HG03575 (cell line): Measurements from ENCODE around the gene CAMSAP2.
"Not testable (repeated sequence)": the region's sequence is repeated elsewhere in the genome, so short reads cannot be mapped to it uniquely, and the experiment has no call there.

ENCODE experiments used
- ATAC-seq: cut with Tn5 transposase; IDR thresholded peaks from one replicate; pipeline ENCODE4 v1.9.1; 2021; ENCODE audit not compliant: unreplicated experiment, insufficient number of reproducible peaks, low FRiP score; ENCODE audit errors: extremely low read depth

The CAMSAP2 gene

DNA sequence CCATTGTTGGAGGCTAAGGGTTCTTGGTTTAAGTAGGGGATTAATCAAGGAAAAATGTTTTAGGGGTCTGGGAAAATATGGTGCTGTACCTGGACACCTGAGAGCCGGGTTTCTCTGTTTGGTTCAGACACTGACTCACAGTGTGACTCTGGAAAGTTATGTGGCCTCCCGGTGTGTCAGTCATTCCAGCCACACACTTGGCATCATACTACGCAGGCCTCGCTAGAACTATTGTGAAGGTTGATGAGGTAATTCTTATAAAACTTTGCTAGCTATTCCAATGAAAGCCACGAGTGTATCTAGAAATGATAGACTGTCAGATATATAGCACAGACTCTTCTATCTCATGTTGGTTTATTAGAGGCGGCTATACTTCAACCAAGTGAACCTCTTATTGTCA lies 4.8 kb upstream of the CAMSAP2 start:
- no peak for ATAC-seq

GRCh38 chr1:200737647-200738291 lies 924 bp upstream of the CAMSAP2 start:
- no peak for ATAC-seq

- ATAC-seq: no peak
Measured at GRCh38 chr1:200738949-200739651, 407 bp downstream of the CAMSAP2 start.

DNA sequence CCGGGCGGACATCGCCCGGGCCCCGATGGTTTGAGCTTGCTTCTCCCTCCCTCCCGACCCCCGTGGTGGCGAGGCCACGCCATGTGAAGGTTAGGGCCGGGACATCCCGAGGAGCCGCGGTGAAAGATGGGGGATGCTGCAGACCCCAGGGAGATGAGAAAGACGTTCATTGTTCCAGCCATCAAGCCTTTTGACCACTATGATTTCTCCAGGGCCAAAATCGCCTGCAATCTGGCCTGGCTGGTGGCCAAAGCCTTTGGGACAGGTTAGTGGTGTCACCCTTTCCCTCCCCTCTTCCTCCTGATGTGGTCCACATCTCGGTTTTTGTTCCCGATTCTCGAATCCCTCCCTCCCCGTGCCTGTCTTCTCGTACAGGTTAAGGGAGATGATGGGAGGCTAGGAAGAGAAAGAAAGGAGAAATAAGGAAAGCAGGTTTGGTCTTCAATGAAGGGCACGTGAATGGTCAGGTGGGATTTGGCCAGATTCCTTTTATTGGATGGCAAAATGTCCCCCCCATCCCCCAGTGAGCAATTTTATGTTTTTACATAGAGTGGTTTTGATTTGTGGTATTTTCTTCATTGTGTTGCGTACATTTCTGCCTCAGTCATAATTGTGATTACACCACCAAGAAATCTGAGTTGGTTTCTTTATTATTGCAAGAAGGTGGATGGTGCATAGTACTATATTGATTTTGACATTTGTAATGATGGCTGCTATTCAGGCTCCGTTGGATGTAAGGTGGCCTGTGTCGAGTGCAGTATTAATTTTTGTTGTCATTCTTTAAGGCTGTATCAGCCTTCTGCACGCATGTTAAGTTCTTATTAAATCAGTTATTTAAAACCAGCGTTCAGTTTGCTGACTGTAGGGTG lies 1.2 kb downstream of the CAMSAP2 start:
- no peak for ATAC-seq

DNA sequence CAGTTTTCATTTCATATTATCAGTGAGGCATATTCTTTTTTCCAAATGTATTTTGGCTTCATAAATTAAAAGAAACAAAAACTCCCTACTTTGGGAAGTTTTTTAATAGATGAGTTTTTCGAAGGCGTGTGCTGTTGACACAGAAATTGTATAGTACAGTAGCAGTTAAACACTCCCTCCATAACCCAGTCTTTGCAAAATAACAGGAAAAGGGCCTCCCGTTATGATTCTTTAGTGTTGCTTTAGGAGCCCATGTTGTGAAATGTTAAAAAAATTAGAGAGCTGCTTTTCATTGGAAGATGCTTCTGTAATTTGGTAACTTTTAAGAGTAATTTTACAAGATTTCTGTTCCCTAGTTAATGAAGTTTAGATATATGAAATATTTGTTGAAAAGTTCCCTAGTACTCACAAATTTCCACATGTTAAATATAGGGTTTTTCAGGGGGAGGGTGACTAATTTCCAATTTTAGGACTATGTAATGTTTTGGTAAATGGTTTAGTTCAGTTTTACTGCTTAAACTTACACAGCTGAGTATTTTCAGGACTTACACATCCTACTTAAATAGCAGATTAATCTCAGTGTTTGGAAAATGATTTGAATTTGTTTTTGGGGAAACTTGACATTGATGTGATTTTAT lies 2.0 kb downstream of the CAMSAP2 start:
- no peak for ATAC-seq

DNA sequence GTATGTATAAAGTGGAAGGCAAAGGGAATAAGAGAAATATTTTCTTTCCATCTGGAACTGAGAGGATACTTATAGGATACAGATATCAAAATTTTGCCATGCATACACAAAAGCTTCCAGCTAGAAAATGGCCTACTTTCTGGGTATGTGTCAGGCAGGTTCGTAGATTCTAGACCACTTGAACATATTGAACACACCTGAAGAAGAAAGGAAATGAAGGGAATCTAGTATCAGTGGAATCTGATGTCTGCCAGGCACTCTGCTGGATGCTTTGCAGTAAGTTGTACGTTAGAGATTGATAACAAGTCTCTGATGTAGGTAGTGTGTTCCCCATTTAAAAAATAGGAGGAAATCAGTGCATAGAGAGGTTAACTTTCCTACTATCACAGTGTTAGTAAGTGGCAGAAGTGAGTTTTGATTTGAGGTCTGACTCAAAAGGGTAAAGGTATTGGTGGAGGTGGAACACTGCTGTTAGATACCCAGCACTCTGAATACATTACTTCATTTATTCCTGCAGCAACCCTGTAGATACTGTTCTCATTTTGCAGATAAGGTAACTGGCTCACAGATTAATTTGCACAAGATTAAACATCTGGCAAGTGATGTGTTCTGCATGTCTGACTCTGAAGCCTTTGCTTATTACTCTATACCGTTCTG lies 3.0 kb downstream of the CAMSAP2 start:
- ATAC-seq: no peak

GRCh38 chr1:200744143-200744542 lies 5.5 kb downstream of the CAMSAP2 start:
- ATAC-seq: no peak

DNA sequence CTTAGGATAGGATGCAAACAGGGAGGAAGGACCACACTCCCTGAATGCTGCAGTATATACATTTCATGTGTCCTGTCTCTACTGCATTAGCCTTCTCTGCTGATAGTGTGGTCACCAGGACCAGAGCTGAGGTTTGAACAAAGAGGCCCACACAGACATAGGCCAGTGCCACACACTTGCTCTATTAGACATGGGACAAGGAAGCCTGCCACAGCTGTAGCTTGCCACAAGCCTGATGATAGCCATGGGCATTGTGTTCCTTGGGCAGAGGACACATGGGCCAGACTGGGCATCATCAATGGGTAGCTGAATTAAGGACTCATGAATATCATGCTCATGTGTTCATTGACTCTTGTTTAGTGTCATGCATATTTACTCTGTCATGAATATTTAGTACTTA lies 10.4 kb downstream of the CAMSAP2 start:
- ATAC-seq: no peak

- ATAC-seq: not testable (repeated sequence)
Measured at GRCh38 chr1:200750749-200751148, 12.1 kb downstream of the CAMSAP2 start.

DNA sequence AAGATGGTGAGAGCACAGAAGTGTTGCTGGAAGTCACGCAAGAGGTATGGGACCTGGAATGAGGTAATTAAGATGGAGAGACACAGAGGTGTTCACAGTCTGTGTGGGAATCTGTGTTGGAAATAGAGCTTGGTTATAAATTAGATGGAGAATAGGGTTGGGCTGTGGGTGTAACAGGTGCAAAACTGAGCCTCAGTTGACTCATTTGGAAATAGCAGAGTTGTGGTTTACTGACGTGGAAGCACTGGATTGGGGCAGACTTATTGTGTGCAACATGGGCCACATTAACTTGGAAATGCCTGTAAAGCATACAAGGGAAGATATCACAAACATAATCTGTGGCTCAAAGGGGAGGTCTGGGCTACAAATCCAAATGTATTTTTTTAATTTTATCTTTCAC lies 13.0 kb downstream of the CAMSAP2 start:
- ATAC-seq: no peak

DNA sequence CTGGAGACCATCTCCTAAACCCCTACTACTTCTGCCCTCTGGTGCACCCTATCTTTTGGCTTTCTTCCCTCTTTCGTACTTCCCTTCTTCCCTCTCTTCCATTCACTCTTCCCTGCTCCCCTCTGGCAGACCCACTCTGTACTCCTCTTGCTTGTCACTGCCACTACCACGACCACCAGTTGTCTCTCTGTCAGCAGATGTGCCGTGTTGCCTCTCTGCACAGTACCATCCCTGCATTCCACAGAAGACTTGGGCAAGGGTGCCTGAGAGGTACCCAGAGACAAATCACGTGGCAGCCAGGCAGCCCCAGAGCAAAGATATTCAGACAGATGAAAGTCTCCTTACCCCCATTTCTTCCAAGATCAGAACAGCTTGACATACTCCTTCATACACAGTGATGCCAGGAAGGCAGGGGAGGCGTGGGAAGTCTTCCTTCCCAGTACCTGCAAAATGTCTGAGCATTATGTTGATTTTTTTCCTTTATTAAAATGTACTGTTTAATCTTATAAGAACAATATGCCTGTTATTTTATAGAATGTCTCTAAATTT lies 15.0 kb downstream of the CAMSAP2 start:
- no peak for ATAC-seq

DNA sequence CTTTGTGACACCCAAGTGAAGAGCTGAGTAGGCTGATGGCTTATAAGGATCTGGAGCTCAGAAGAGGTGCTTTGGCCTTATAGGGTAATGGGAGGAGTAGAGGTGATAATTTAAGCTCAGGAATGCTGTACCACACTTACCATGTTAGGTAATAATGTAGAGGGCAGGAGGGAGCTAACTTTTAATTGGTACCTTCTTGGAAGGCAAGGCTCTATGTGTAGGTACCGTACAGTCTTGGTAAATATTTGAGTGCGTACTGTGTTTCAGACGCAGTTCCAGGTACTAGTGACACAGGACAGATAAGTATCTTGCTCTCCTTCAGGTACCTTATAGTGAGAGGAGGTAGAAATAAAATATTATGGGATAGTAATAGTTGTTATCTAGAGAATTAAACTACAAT lies 16.8 kb downstream of the CAMSAP2 start:
- ATAC-seq: no peak

GRCh38 chr1:200762089-200762488 lies 23.4 kb downstream of the CAMSAP2 start:
- no peak for ATAC-seq

GRCh38 chr1:200767321-200767720 lies 28.6 kb downstream of the CAMSAP2 start:
- no peak for ATAC-seq

GRCh38 chr1:200771625-200772555 lies 33.2 kb downstream of the CAMSAP2 start:
- ATAC-seq: no peak

- no peak for ATAC-seq
Measured at GRCh38 chr1:200774311-200774710, 35.6 kb downstream of the CAMSAP2 start.

DNA sequence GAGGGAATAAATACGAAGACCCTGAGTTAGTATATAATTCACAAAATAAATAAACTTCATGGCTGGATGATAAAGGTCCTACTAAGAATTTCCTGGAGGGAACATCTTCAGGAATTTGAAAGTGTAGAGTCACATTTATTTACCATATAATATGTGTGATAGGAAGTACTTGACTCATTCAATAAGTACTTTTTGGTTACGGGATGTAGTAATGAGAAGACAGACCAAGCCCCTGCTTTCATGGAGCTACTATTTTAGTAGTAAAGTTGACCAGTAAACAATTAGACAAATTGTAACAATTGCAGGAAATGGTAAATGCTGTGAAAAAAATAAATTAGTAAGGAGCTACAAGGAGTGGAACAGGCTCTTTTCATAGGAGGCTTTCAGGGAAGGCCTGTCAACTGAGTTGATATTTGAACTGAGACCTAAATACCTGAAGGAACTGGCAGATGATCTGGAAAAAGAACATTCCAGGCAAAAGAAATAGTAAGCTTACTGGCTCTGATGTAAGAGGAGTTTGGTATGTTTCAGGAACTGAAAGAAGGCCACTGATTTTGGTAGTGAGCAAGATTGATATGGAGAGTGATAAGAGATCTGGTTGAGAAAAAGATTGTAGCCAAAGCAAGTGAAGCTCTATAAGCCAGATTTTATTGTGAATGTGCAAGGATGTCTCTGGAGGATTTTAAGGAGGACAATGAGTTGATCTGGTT lies 36.2 kb downstream of the CAMSAP2 start:
- no peak for ATAC-seq
